ENCODE measurements around the gene TGM5. TPM values are rescaled to one million over a fixed set of nuclear protein-coding genes. Genes with fewer than 3 reads are reported as not detected.

TGM5 gene
- total RNA-seq, 1 donor from 2014 or later = not detected

GRCh38 chr15:43279496-43279895, 12.8 kb upstream of the TGM5 start:
- no peak overlapping the region for H3K4me3 ChIP-seq
- no peak for DNase-seq
- H3K27ac ChIP-seq (replicated peaks) = no peak overlapping the region
- peaks cover 24% of the 10 kb centered on the region for H3K27me3 ChIP-seq (ENCODE audit: low read depth)
- no peaks in the 10 kb centered on the region for H3K9me3 ChIP-seq (replicated peaks)
- no peaks in the 10 kb centered on the region for H3K36me3 ChIP-seq
- no peaks in the 10 kb centered on the region for H3K4me1 ChIP-seq
- TF ChIP-seq, protein P1, sequence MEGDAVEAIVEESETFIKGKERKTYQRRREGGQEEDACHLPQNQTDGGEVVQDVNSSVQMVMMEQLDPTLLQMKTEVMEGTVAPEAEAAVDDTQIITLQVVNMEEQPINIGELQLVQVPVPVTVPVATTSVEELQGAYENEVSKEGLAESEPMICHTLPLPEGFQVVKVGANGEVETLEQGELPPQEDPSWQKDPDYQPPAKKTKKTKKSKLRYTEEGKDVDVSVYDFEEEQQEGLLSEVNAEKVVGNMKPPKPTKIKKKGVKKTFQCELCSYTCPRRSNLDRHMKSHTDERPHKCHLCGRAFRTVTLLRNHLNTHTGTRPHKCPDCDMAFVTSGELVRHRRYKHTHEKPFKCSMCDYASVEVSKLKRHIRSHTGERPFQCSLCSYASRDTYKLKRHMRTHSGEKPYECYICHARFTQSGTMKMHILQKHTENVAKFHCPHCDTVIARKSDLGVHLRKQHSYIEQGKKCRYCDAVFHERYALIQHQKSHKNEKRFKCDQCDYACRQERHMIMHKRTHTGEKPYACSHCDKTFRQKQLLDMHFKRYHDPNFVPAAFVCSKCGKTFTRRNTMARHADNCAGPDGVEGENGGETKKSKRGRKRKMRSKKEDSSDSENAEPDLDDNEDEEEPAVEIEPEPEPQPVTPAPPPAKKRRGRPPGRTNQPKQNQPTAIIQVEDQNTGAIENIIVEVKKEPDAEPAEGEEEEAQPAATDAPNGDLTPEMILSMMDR (IDR thresholded peaks at IDR 0.05; ENCODE audit: borderline replicate concordance) = no peak
- intact Hi-C loops (cut with micrococcal nuclease) = no loop called here

DNA sequence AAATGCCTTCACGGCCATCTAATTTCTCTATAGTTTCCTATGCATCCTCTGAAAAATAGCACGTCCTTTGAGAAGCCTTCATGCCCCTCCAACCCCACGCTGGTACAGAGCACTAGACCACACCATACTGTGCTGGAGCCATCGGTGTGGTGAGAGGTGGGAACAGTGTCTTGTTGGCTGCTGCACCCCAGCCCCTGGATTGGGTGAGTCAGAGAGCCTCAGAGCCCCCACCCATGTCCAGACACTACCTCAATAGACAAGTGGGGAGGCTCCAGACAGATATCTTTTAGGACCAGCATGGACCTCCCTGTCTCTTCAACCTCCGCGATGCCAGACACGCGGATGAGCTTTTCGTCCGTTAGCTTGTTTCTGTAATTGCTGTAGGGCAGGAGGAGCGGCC, 12.1 kb upstream of the TGM5 start:
- Histone ChIP-seq H3K27me3 (ENCODE audit: low read depth) (peaks cover 30% of the 10 kb centered on the region), H3K36me3 (no peaks in the 10 kb centered on the region), H3K4me3 (no peak overlapping the region), H3K27ac (replicated peaks) (no peak overlapping the region), H3K9me3 (replicated peaks) (no peaks in the 10 kb centered on the region), H3K4me1 (peaks cover 2% of the 10 kb centered on the region)
- intact Hi-C loops (cut with micrococcal nuclease) = no loop called here
- TF ChIP-seq, protein P1 (IDR thresholded peaks at IDR 0.05; ENCODE audit: borderline replicate concordance) = no peak
- DNase-seq = no peak

GRCh38 chr15:43277901-43278300, 11.2 kb upstream of the TGM5 start:
- H3K27me3 ChIP-seq (ENCODE audit: low read depth) = peaks cover 31% of the 10 kb centered on the region
- intact Hi-C loops (cut with micrococcal nuclease) = no loop called here

DNA sequence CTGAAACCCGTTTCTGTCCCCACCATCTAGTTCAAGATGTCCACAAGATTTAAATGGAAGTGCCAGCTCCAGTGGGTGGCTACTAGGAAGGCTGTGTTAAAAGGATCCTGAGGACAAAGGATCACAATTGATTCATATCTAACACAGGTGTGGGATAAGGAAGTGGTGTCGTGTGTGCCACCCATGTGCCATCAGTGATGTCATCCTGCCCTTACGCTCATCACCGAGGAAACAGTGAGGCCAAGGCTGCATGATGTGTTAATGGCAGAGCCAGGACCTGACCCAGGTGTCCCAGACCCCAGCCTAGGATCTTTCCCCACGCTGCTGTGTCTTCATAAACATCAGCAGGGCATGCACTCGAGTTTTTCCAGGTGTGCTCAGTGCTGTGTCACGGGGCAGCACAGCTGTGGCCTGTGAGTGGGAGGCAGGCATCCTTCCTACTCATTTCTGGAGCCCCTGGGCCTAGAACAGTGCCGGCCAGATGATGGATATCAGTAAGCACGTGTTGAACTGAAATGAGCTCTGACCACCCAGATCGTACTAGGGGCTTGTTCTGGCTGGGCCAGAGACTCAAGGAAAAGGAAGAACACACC, 10.6 kb upstream of the TGM5 start:
- H3K27ac ChIP-seq (replicated peaks) = no peak overlapping the region
- peaks cover 3% of the 10 kb centered on the region for H3K9me3 ChIP-seq (replicated peaks)
- H3K36me3 ChIP-seq = no peaks in the 10 kb centered on the region
- intact Hi-C loops (cut with micrococcal nuclease) = no loop called here
- no peak for DNase-seq
- H3K4me3 ChIP-seq = no peak overlapping the region
- peaks cover 9% of the 10 kb centered on the region for H3K4me1 ChIP-seq
- peaks cover 31% of the 10 kb centered on the region for H3K27me3 ChIP-seq (ENCODE audit: low read depth)
- TF ChIP-seq, protein P1 (IDR thresholded peaks at IDR 0.05; ENCODE audit: borderline replicate concordance) = no peak

More at GRCh38 chr15:43277901-43278300, 11.2 kb upstream of the TGM5 start:
- TF ChIP-seq, protein P1 (IDR thresholded peaks at IDR 0.05; ENCODE audit: borderline replicate concordance) = no peak
- Histone ChIP-seq H3K9me3 (replicated peaks) (no peaks in the 10 kb centered on the region), H3K27ac (replicated peaks) (no peak overlapping the region), H3K4me1 (peaks cover 9% of the 10 kb centered on the region), H3K36me3 (no peaks in the 10 kb centered on the region), H3K4me3 (no peak overlapping the region)
- no peak for DNase-seq

- H3K27me3 ChIP-seq (ENCODE audit: low read depth) = peaks cover 31% of the 10 kb centered on the region
- TF ChIP-seq, protein P1 (IDR thresholded peaks at IDR 0.05; ENCODE audit: borderline replicate concordance) = no peak
- peaks cover 9% of the 10 kb centered on the region for H3K4me1 ChIP-seq
- H3K4me3 ChIP-seq = no peak overlapping the region
- intact Hi-C loops (cut with micrococcal nuclease) = no loop called here
- no peak overlapping the region for H3K27ac ChIP-seq (replicated peaks)
- H3K36me3 ChIP-seq = no peaks in the 10 kb centered on the region
- no peak for DNase-seq
- peaks cover 10% of the 10 kb centered on the region for H3K9me3 ChIP-seq (replicated peaks)
Observed at GRCh38 chr15:43276563-43277200, 10.0 kb upstream of the TGM5 start.
